Type B pancreatic cell (in vitro differentiated cells): ENCODE measurements around the gene PDZD7. TPM values are rescaled to one million over a fixed set of nuclear protein-coding genes. Genes with fewer than 3 reads are reported as not detected.
A peak's percentile ranks its signal among the peaks of the same experiment; 100 is the strongest.
"Not testable (repeated sequence)": the region's sequence is repeated elsewhere in the genome, so short reads cannot be mapped to it uniquely, and the experiment has no call there.

Experiments used
- DNase-seq: peaks from one replicate; pipeline ENCODE4 v3.0.0; 2021; ENCODE audit warnings: mixed read lengths; ENCODE audit not compliant: unreplicated experiment; ENCODE audit errors: extremely low spot score
- H3K27ac Mint-ChIP-seq: 2 replicates; pipeline ENCODE4 v1.8.0; 2021; ENCODE audit warnings: mild to moderate bottlenecking, mixed read lengths
- H3K27me3 Mint-ChIP-seq: 2 replicates; pipeline ENCODE4 v1.8.0; 2021; ENCODE audit warnings: mixed read lengths
- H3K36me3 Mint-ChIP-seq: 2 replicates; pipeline ENCODE4 v1.8.0; 2021; ENCODE audit warnings: mixed read lengths
- H3K4me1 Mint-ChIP-seq: one replicate; pipeline ENCODE4 v1.8.0; 2021; ENCODE audit warnings: mixed read lengths; ENCODE audit not compliant: unreplicated experiment
- H3K4me3 Mint-ChIP-seq: 2 replicates; pipeline ENCODE4 v1.8.0; 2021; ENCODE audit warnings: mild to moderate bottlenecking, mixed read lengths
- H3K9me3 Mint-ChIP-seq: 2 replicates; pipeline ENCODE4 v1.8.0; 2021; ENCODE audit warnings: mixed read lengths
- total RNA-seq: library from RNA; stranded (reverse); gene quantifications from 2 replicates; pipeline ENCODE4 v1.2.1, GENCODE V29; 2021; ENCODE audit warnings: low replicate concordance
- TF ChIP-seq, protein P1 (sequence below): fragments of 200-600 bp; sonication (generic); conservative IDR thresholded peaks from 2 replicates; pipeline ENCODE4 v1.5.0; 2021; ENCODE audit warnings: antibody characterized with exemption, mild to moderate bottlenecking

PDZD7 gene
- total RNA-seq, 1 donor from 2014 or later = 2.0 TPM

- Mint-ChIP-seq H3K4me3 (no peak overlapping the region), H3K9me3 (no peaks in the 10 kb centered on the region), H3K27me3 (no peaks in the 10 kb centered on the region), H3K4me1 (peaks cover 20% of the 10 kb centered on the region), H3K36me3 (peaks cover 6% of the 10 kb centered on the region), H3K27ac (no peak overlapping the region)
- DNase-seq = peak; percentile 34
- TF ChIP-seq, protein P1, sequence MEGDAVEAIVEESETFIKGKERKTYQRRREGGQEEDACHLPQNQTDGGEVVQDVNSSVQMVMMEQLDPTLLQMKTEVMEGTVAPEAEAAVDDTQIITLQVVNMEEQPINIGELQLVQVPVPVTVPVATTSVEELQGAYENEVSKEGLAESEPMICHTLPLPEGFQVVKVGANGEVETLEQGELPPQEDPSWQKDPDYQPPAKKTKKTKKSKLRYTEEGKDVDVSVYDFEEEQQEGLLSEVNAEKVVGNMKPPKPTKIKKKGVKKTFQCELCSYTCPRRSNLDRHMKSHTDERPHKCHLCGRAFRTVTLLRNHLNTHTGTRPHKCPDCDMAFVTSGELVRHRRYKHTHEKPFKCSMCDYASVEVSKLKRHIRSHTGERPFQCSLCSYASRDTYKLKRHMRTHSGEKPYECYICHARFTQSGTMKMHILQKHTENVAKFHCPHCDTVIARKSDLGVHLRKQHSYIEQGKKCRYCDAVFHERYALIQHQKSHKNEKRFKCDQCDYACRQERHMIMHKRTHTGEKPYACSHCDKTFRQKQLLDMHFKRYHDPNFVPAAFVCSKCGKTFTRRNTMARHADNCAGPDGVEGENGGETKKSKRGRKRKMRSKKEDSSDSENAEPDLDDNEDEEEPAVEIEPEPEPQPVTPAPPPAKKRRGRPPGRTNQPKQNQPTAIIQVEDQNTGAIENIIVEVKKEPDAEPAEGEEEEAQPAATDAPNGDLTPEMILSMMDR = no peak
These were observed 54.0 kb downstream of the PDZD7 start for GRCh38 chr10:100976906-100977305.

- H3K4me3 Mint-ChIP-seq, H3K27ac Mint-ChIP-seq, H3K36me3 Mint-ChIP-seq, H3K27me3 Mint-ChIP-seq, H3K9me3 Mint-ChIP-seq: not testable (repeated sequence)
- DNase-seq = peak; percentile 13
- peaks cover 35% of the 10 kb centered on the region for H3K4me1 Mint-ChIP-seq
These were observed 55.5 kb downstream of the PDZD7 start for GRCh38 chr10:100975397-100975796.

- peak overlapping the region; percentile 51 for H3K4me3 Mint-ChIP-seq
- H3K9me3 Mint-ChIP-seq = no peaks in the 10 kb centered on the region
- H3K27me3 Mint-ChIP-seq = no peaks in the 10 kb centered on the region
- no peak overlapping the region for H3K27ac Mint-ChIP-seq
- TF ChIP-seq, protein P1 = no peak
- peaks cover 6% of the 10 kb centered on the region for H3K36me3 Mint-ChIP-seq
- H3K4me1 Mint-ChIP-seq = peaks cover 43% of the 10 kb centered on the region
- peak; percentile 54 for DNase-seq
These were observed 57.9 kb downstream of the PDZD7 start for GRCh38 chr10:100972904-100973535.

DNA sequence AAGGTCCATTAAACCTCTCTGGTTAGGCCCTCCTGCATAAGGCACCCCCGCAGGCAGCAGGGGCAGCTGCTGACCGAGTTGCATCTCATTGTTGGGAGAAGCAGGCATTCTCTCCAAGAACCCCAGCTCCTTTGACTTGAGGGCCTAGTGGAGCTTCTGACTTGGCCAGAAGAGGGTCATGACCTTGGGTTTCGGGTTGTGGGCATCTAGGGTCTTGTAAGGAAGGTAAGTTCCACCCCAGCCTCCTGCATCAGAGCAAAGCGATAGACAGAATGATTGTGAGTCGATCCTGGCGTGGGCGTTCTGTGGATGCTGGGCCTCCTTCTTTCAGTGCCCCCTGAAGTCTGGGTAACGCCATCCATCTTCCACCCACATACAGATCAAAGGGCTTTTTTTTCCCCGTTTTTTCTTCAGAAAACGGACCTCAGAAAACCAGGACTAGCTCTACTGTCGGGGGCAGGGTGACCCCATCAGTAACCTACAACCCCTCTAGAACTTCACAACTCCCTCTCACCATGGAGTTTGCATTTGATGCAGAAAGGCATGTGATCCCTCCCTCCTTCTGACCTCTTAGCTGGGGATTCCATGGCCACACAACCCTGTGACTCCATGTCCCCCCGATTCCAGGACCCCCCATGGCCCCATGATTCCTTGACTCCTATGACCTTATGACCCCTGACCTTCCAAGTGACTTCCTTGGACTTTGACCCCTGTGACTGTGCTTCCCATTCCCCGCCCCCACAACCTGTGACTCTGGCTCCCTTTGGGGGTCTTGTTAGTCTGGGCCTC is 58.6 kb downstream of the PDZD7 start:
- peak overlapping the region; percentile 86 for H3K4me3 Mint-ChIP-seq
- TF ChIP-seq, protein P1 = no peak

GRCh38 chr10:100970914-100971811 is 59.8 kb downstream of the PDZD7 start:
- H3K4me1 Mint-ChIP-seq = peaks cover 44% of the 10 kb centered on the region
- peaks cover 3% of the 10 kb centered on the region for H3K36me3 Mint-ChIP-seq
- H3K27ac Mint-ChIP-seq = peak overlapping the region; percentile 77
- DNase-seq = peak; percentile 44
- TF ChIP-seq, protein P1 = no peak
- H3K27me3 Mint-ChIP-seq = no peaks in the 10 kb centered on the region
- H3K4me3 Mint-ChIP-seq = peak overlapping the region; percentile 86
- H3K9me3 Mint-ChIP-seq = no peaks in the 10 kb centered on the region

More for the DNA sequence above, 58.6 kb downstream of the PDZD7 start:
- H3K27me3 Mint-ChIP-seq = no peaks in the 10 kb centered on the region
- H3K27ac Mint-ChIP-seq = no peak overlapping the region
- peaks cover 50% of the 10 kb centered on the region for H3K4me1 Mint-ChIP-seq
- H3K36me3 Mint-ChIP-seq = peaks cover 6% of the 10 kb centered on the region
- no peaks in the 10 kb centered on the region for H3K9me3 Mint-ChIP-seq
- peak; percentile 61 for DNase-seq
